Spinal cord (tissue), 10 donors: Measurements from ENCODE around the gene ADARB1. TPM values are rescaled to one million over a fixed set of nuclear protein-coding genes. Genes with fewer than 3 reads are reported as not detected.

Experiments
- DNase-seq, 6 donors: peaks; one replicate each; pipeline versions ENCODE4 v3.0.0 to v3.0.0-alpha.2; 2013 to 2015; ENCODE audit warnings: low spot score in 6 of 6, low read depth in 4 of 6
- H3K27ac ChIP-seq: one replicate; pipeline ENCODE4 v1.5.1; 2013; ENCODE audit warnings: low read depth, low read length, control low read depth
- H3K27me3 ChIP-seq: one replicate; pipeline ENCODE4 v1.6.1; 2013; ENCODE audit warnings: low read length; ENCODE audit not compliant: control insufficient read depth, insufficient read depth
- H3K36me3 ChIP-seq: one replicate; pipeline ENCODE4 v1.6.1; 2013; ENCODE audit warnings: low read length; ENCODE audit not compliant: control insufficient read depth, insufficient read depth
- H3K4me1 ChIP-seq: one replicate; pipeline ENCODE4 v1.6.1; 2013; ENCODE audit warnings: low read length; ENCODE audit not compliant: control insufficient read depth, insufficient read depth
- H3K4me3 ChIP-seq: one replicate; pipeline ENCODE4 v1.5.1; 2013; ENCODE audit warnings: low read depth, low read length, control low read depth
- H3K9me3 ChIP-seq: one replicate; pipeline ENCODE4 v1.6.1; 2013; ENCODE audit warnings: low read length; ENCODE audit not compliant: control insufficient read depth, insufficient read depth
- WGBS: methylation state at CpG from one replicate; pipeline ENCODE4 v1.1.5; 2013; ENCODE audit warnings: missing lambda C conversion rate; ENCODE audit not compliant: insufficient coverage; 5-methylcytosine and 5-hydroxymethylcytosine counted together
- polyA plus RNA-seq, 2 donors: library from polyadenylated mRNA; unstranded; fragments of 120-200 nt; gene quantifications; one replicate each; pipeline ENCODE4 v1.2.1, GENCODE V29; 2013; ENCODE audit not compliant: insufficient read length in 2 of 2
- total RNA-seq, 2 donors: library from RNA; depleted of rRNA in 1 of 2; stranded (reverse); fragments of 120-200 nt in 1 of 2; fragments of >200 nt in 1 of 2; gene quantifications; one replicate each; pipeline versions ENCODE4 v1.2.3 to v1.2.4, GENCODE V29; 2013 to 2014
- donor health status: healthy.

ADARB1 gene
- total and polyA plus RNA-seq, 4 donors: 18.2 to 39.4 (median 28.8) TPM

DNA sequence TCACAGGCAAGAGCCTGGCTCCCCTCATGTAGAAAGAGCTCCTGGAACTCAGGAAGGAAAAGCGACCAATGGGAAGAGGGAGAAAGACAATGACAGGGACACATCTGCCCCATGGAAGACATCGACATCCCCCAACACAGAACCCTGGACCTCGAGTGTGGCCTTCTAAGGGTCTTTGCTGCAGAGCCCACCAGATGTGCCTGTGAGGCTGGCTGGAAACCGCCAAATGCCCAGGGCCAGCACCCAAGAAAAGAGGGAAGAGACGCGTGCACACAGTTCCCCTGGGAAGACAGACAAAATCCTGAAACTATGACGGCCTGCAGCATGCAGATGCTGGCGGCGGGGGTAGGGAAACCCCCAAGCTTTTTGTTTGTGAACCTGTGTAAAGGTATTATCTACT is 36.4 kb upstream of the ADARB1 start:
- no peak for DNase-seq
- WGBS: 93% methylated on average over 5 of the region's 9 CpGs

DNA sequence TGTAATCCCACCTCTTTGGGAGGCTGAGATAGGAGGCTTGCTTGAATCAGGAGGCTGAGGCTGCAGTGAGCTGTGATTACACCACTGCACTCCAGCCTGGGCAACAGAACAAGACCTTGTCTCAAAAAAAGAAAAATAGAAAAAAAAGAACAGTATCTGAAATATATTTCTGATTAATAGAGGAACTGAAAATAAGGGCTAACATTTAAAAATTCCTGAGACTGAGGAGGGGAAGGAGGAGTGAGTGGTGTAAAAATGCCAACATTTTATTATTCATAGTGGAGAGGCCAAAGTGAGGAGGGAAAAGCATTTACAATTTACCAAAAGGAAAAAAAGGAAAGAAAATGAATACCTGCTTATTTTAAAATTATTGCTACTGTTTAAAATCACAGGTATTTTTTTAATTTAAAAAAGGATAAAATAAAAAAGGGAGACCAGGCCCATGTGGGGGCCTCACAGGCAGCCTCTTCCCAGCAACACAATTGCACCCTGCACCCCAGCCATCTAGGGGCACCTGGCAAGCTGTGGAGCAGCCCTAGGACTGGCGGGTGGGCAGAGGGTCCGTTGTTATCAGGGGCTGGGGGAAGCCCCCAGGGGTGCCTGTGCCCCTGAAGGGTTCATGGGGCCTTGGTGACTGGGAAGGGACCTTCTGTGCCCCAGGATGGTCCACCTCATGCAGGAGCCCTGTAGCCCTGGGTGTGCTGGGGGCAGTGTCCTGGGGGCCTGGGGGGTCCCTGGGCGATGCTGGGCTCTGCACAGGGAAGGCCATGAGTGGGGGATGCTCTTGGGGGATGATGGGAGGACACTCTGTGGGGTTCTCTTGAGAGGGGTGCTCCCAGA is 34.8 kb upstream of the ADARB1 start:
- no peak overlapping the region for H3K27ac ChIP-seq
- DNase-seq: no peak
- WGBS: 87% methylated on average over 3 of the region's 3 CpGs

More for the DNA sequence above, 36.4 kb upstream of the ADARB1 start:
- H3K27ac ChIP-seq: no peak overlapping the region
- peaks cover 22% of the 10 kb centered on the region for H3K4me1 ChIP-seq
- no peak overlapping the region for H3K4me3 ChIP-seq
- H3K27me3 ChIP-seq: peaks cover 1% of the 10 kb centered on the region
- no peaks in the 10 kb centered on the region for H3K36me3 ChIP-seq
- H3K9me3 ChIP-seq: peaks cover 4% of the 10 kb centered on the region

DNA sequence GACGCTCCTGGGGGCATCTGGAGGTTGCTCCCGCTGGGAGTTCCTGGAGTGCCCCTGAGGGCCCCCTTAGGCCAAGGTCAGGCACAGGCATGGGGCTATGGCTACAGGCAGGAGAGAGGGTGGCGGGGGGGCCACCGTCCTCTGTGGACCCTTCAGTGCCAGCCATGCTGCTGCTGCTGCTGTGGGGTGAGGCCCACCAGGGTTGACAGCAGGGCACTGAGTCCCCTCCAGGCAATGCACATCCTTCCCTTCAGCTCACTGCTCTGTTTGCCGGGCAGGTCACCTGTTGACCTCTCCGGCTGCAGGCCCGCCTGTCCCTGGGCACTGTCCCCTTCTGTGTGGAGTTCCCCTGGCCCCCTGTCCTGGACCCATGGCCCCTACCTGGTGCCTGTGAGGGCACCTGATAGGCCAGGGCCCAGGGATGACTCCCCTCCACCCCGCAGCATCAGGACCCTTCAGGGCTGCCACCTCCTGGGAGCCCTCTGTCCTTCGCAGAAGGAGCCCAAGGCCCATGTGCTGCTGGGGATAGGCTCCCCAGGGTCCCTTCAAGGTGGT is 34.1 kb upstream of the ADARB1 start:
- Histone ChIP-seq H3K27ac (no peak overlapping the region), H3K9me3 (peaks cover 4% of the 10 kb centered on the region), H3K27me3 (no peaks in the 10 kb centered on the region), H3K36me3 (no peaks in the 10 kb centered on the region), H3K4me1 (peaks cover 6% of the 10 kb centered on the region), H3K4me3 (no peak overlapping the region)
- no peak for DNase-seq
- 91% methylated on average over 9 of the region's 9 CpGs for WGBS

More for the DNA sequence above, 34.8 kb upstream of the ADARB1 start:
- Histone ChIP-seq H3K4me1 (peaks cover 11% of the 10 kb centered on the region), H3K27me3 (no peaks in the 10 kb centered on the region), H3K9me3 (peaks cover 4% of the 10 kb centered on the region), H3K4me3 (no peak overlapping the region), H3K36me3 (no peaks in the 10 kb centered on the region)

DNA sequence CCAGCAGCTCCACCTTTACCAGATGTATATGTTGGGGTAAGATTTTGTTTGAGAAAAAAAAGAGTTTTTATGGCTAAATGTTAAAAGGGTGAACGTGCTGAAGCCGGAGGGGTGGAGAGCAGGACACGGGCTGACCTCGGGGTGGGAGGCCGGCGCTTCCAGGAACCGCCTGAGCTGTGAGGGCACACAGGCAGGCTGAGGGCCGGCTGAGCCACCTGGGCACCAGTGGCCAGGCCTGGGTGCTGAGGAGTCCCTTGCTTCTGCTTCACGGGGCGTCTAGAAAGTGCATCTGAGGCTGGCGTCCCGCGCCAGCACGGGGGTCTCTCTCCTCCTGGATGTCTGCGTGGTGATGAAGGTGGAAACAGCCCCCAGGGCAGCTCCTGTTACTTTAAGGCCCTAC is 33.6 kb upstream of the ADARB1 start:
- H3K27ac ChIP-seq: no peak overlapping the region
- no peak for DNase-seq
- no peaks in the 10 kb centered on the region for H3K27me3 ChIP-seq
- no peak overlapping the region for H3K4me3 ChIP-seq
- H3K36me3 ChIP-seq: no peaks in the 10 kb centered on the region
- H3K9me3 ChIP-seq: peaks cover 6% of the 10 kb centered on the region
- 90% methylated on average over 15 of the region's 15 CpGs for WGBS
- H3K4me1 ChIP-seq: peaks cover 6% of the 10 kb centered on the region

DNA sequence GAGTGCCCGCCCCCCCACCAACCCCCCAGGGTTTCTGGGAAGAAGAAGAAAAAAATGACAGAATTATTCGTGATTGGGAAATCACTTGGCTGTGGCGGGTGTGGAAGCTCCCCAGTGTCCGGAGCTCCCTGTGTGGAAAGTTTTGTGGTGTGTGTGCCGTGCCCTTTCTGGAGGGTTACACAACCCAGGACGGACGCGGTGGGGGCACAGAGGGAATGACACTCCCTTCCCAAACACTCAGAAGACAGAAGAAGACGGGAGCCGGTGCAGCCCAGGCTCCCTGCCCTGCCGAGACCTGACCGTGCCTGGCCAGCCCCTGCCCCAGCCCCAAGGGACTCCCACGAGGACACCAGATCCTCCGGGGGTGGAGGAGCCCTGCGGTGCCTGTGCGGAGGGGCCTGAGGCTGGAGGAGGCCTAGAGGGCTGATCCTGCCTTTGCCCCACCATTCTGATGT is 33.0 kb upstream of the ADARB1 start:
- Histone ChIP-seq H3K9me3 (peaks cover 5% of the 10 kb centered on the region), H3K27me3 (no peaks in the 10 kb centered on the region), H3K36me3 (no peaks in the 10 kb centered on the region), H3K4me1 (peaks cover 6% of the 10 kb centered on the region), H3K4me3 (no peak overlapping the region), H3K27ac (no peak overlapping the region)
- no peak for DNase-seq
- WGBS: 53% methylated on average over 12 of the region's 16 CpGs

DNA sequence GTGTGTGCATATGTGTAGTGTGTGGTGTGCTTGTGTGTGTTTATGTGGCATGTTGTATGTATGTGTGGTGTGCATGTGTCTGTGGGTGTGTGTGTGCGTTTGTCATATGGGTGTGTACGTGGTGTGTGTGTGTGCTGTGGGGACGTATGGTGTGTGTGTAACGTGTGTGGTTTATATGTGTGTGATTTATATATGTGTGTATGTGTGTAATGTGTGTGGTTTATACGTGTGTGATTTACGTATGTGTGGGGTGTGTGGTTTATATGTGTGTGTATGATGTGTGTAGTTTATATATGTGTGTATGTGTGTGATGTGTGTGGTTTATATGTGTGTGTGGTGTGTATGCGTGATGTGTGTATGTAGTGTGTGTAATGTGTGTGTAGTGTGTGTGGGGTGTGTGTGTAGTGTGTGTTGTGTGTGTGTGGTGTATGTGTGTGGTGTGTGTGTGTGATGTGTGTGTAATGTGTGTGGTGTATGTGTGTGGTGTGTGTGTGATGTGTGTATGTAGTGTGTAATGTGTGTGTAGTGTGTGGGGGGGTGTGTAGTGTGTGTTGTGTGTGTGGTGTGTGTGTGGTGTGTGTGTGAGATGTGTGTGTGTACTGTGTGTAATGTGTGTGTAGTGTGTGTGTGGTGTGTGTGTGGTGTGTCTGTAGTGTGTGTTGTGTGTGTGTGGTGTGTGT is 32.3 kb upstream of the ADARB1 start:
- H3K27ac ChIP-seq: no peak overlapping the region
- 91% methylated on average over 7 of the region's 7 CpGs for WGBS

DNA sequence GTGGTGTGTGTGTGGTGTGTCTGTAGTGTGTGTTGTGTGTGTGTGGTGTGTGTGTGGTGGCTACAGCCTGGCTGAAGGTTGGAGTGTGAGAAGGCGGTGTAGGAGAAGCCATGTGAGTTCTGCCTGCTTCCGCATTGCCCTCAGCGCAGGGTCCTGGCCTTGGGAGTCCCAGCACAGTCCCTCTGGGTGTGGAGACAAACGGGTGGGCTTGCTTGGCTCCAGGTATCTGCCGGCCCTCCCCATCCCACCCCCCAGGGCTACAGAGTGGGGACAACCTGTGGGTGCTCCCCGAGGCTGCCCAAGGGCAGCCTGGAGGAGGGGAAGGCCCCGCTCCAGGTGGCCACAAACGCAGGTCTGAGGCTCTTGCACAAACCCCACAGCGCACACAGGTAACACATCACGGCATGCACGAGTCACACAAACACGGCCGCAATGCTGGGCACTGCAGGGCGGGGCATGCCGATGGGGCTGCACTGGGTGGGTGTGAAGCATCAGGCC is 31.7 kb upstream of the ADARB1 start:
- DNase-seq: no peak
- peaks cover 2% of the 10 kb centered on the region for H3K9me3 ChIP-seq
- H3K4me1 ChIP-seq: peaks cover 6% of the 10 kb centered on the region
- 85% methylated on average over 12 of the region's 15 CpGs for WGBS
- no peak overlapping the region for H3K27ac ChIP-seq
- no peaks in the 10 kb centered on the region for H3K36me3 ChIP-seq
- H3K4me3 ChIP-seq: no peak overlapping the region
- no peaks in the 10 kb centered on the region for H3K27me3 ChIP-seq

More for the DNA sequence above, 32.3 kb upstream of the ADARB1 start:
- H3K9me3 ChIP-seq: peaks cover 2% of the 10 kb centered on the region
- no peak for DNase-seq
- H3K27me3 ChIP-seq: no peaks in the 10 kb centered on the region
- no peaks in the 10 kb centered on the region for H3K36me3 ChIP-seq
- H3K4me1 ChIP-seq: peaks cover 6% of the 10 kb centered on the region
- no peak overlapping the region for H3K4me3 ChIP-seq

DNA sequence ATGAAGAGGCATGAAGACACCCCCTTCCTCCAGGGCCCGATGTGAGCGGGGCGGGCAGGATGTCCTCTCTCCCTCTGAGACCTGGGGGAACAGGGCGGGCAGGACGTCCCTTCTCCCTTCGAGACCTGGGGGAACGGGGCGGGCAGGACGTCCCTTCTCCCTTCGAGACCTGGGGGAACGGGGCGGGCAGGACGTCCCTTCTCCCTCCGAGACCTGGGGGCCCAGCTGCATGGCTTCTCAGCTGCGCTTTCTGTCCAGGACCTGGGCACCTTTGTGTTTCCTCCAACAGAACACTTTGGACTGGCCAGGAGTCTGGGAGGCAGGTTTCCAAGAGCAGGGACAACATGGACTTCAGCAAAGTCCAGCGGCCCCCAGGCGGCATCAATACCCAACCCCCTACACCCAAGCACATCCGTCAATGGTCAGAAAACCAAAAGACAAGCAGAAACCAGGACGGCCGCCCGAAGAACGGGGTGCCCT is 30.8 kb upstream of the ADARB1 start:
- H3K36me3 ChIP-seq: no peaks in the 10 kb centered on the region
- H3K4me3 ChIP-seq: no peak overlapping the region
- H3K4me1 ChIP-seq: peaks cover 6% of the 10 kb centered on the region
- H3K9me3 ChIP-seq: peaks cover 2% of the 10 kb centered on the region
- H3K27me3 ChIP-seq: no peaks in the 10 kb centered on the region
- H3K27ac ChIP-seq: no peak overlapping the region
- no peak for DNase-seq
- 82% methylated on average over 18 of the region's 22 CpGs for WGBS

DNA sequence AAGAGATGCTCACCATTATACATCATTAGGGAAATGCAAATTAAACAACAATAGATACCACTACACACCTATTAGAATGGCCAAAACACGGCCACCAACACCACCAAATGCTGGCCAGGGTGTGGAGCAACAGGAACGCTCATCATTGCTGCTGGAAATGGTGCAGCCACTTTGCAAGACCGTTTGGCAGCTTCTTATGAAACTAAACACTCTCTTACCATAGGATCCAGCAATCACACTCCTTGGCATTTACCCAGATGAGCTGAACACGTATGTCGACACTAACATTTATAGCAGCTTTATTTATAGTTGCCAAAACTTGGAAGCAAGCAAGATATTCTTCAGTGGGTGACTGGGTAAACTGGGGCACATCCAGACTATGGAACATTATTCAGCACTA is 28.9 kb upstream of the ADARB1 start:
- peak in 1 of 6 donors; percentile 80 for DNase-seq
- H3K9me3 ChIP-seq: peaks cover 2% of the 10 kb centered on the region
- H3K27ac ChIP-seq: no peak overlapping the region
- H3K4me1 ChIP-seq: peaks cover 6% of the 10 kb centered on the region
- no peaks in the 10 kb centered on the region for H3K27me3 ChIP-seq
- WGBS: 88% methylated on average over 3 of the region's 5 CpGs
- H3K36me3 ChIP-seq: no peaks in the 10 kb centered on the region
- H3K4me3 ChIP-seq: no peak overlapping the region
